HCT116 (cell line): ENCODE data around the gene A2ML1. TPM values are rescaled to one million over a fixed set of nuclear protein-coding genes. Genes with fewer than 3 reads are reported as not detected.

Source experiments
- ATAC-seq: fragments of 200-7000 bp; cut with Tn5 transposase; 2 replicates; pipeline ENCODE4 v1.9.1; 2020; ENCODE audit warnings: mild to moderate bottlenecking, moderate library complexity
- BruUV-seq: library from RNA; stranded (reverse); fragments of 400-500 nt; replicated peaks from 2 replicates; lab custom pipeline; 2021; lab: Mats Ljungman, UMichigan
- CTCF ChIA-PET: fragments of 300-600 bp; sonication (Branson Sonifier 250); formaldehyde crosslinking; loops from one replicate; lab custom pipeline; 2021; ENCODE audit warnings: antibody characterized with exemption; lab: Charles Lee
- POLR2A ChIA-PET: fragments of 300-600, 350-600 bp; sonication (Branson Sonifier 250); formaldehyde crosslinking; loops from one replicate; lab custom pipeline; 2021; ENCODE audit warnings: antibody characterized with exemption; lab: Charles Lee
- RAD21 ChIA-PET, 2 experiments: fragments of 300-600 bp; sonication (Branson Sonifier 250); formaldehyde crosslinking; loops; one replicate each; lab custom pipeline; 2023; ENCODE audit warnings: low total read pairs in 2 of 2; ENCODE audit not compliant: uncharacterized antibody in 2 of 2, unreplicated experiment in 2 of 2, low non-redundant PET in 1 of 2; lab: Charles Lee
- DNase-seq: peaks from one replicate; pipeline ENCODE4 v3.0.0-alpha.2; 2010; ENCODE audit warnings: low read depth, low spot score
- H2AFZ ChIP-seq: fragments of 200-600 bp; shearing (Covaris generic), sonication (generic); 2 replicates; pipeline ENCODE4 v1.6.1; 2017; ENCODE audit warnings: low read depth, mixed run types, mixed read lengths, antibody characterized with exemption, low read length; ENCODE audit not compliant: poor library complexity, severe bottlenecking
- H3K27ac ChIP-seq: 2 replicates; pipeline ENCODE4 v1.5.1; 2012; ENCODE audit warnings: low read depth, low read length
- H3K27me3 ChIP-seq: fragments of 200-600 bp; sonication (generic); 2 replicates; pipeline ENCODE4 v1.6.1; 2016; ENCODE audit warnings: mixed run types, low read length, mixed read lengths; ENCODE audit not compliant: insufficient read depth
- H3K36me3 ChIP-seq, 2 experiments: fragments of 200-500 bp in 1 of 2; fragments of 200-600 bp in 1 of 2; sonication (Bioruptor generic) in 1 of 2; sonication (generic) in 1 of 2; 2 replicates each; pipeline versions ENCODE4 v1.5.1 to v1.6.1; 2014 to 2016; ENCODE audit warnings: low read length in 2 of 2, inconsistent platforms in 1 of 2, mixed read lengths in 1 of 2, mixed run types in 1 of 2; ENCODE audit not compliant: insufficient read depth in 2 of 2, control insufficient read depth in 1 of 2
- H3K4me1 ChIP-seq, 2 experiments: fragments of 200-600 bp in 1 of 2; sonication (generic) in 1 of 2; 2 replicates each; pipeline versions ENCODE4 v1.5.1 to v1.6.1; 2012 to 2017; ENCODE audit warnings: low read length in 2 of 2, inconsistent platforms in 1 of 2, mild to moderate bottlenecking in 1 of 2, mixed read lengths in 1 of 2, mixed run types in 1 of 2, moderate library complexity in 1 of 2; ENCODE audit not compliant: insufficient read depth in 2 of 2, control insufficient read depth in 1 of 2
- H3K4me2 ChIP-seq: fragments of 200-600 bp; sonication (generic); 2 replicates; pipeline ENCODE4 v1.6.1; 2017; ENCODE audit warnings: mixed run types, low read length, mixed read lengths
- H3K4me3 ChIP-seq, 2 experiments: fragments of 200-600 bp in 1 of 2; sonication (generic) in 1 of 2; replicated peaks in 1 of 2; 2 replicates each; pipeline ENCODE4 v1.5.1; 2011 to 2016; ENCODE audit warnings: low read length in 2 of 2, control low read depth in 1 of 2, low read depth in 1 of 2, mild to moderate bottlenecking in 1 of 2, mixed read lengths in 1 of 2, mixed run types in 1 of 2
- H3K79me2 ChIP-seq: fragments of 200-600 bp; sonication (generic); 2 replicates; pipeline ENCODE4 v1.6.1; 2017; ENCODE audit warnings: mild to moderate bottlenecking, mixed run types, low read length, moderate library complexity, mixed read lengths; ENCODE audit not compliant: insufficient read depth
- H3K9ac ChIP-seq: fragments of 200-600 bp; sonication (generic); 2 replicates; pipeline ENCODE4 v1.6.1; 2016; ENCODE audit warnings: low read length, mixed read lengths
- H3K9me2 ChIP-seq: fragments of 200-600 bp; sonication (generic), shearing (Covaris generic); 2 replicates; pipeline ENCODE4 v1.6.1; 2017; ENCODE audit warnings: mixed run types, mild to moderate bottlenecking, moderate library complexity; ENCODE audit not compliant: insufficient read depth
- H3K9me3 ChIP-seq, 2 experiments: fragments of 200-500 bp in 1 of 2; fragments of 200-600 bp in 1 of 2; sonication (Bioruptor generic) in 1 of 2; sonication (generic) in 1 of 2; 2 replicates each; pipeline ENCODE4 v1.6.1; 2014 to 2017; ENCODE audit warnings: low read length in 2 of 2, mixed read lengths in 2 of 2, inconsistent platforms in 1 of 2, low read depth in 1 of 2, mild to moderate bottlenecking in 1 of 2, mixed run types in 1 of 2, moderate library complexity in 1 of 2; ENCODE audit not compliant: control insufficient read depth in 1 of 2, insufficient read depth in 1 of 2
- H4K20me1 ChIP-seq: fragments of 200-600 bp; sonication (generic), shearing (Covaris generic); 2 replicates; pipeline ENCODE4 v1.6.1; 2017; ENCODE audit warnings: mixed run types, mild to moderate bottlenecking, moderate library complexity; ENCODE audit not compliant: insufficient read depth
- CBX3 ChIP-seq: IDR thresholded peaks from 2 replicates; pipeline ENCODE4 v1.6.1; 2012; ENCODE audit warnings: low read depth
- CEBPB ChIP-seq: IDR thresholded peaks from 2 replicates; pipeline ENCODE4 v1.6.1; 2012; ENCODE audit warnings: low read depth
- ELF1 ChIP-seq: IDR thresholded peaks from 2 replicates; pipeline ENCODE4 v1.6.1; 2012; ENCODE audit warnings: low read depth, borderline replicate concordance
- EZH2 ChIP-seq: fragments of 200-600 bp; sonication (generic); IDR thresholded peaks from 2 replicates; pipeline ENCODE4 v1.6.1; 2017; ENCODE audit warnings: antibody characterized with exemption, mixed run types
- EZH2phosphoT487 ChIP-seq: fragments of 200-600 bp; IDR thresholded peaks from 2 replicates; pipeline ENCODE4 v1.6.1; 2018; ENCODE audit warnings: antibody characterized with exemption, borderline replicate concordance
- FOSL1 ChIP-seq: IDR thresholded peaks from 2 replicates; pipeline ENCODE4 v1.6.1; 2012; ENCODE audit warnings: low read depth
- POLR2A ChIP-seq: IDR thresholded peaks from 2 replicates; pipeline ENCODE4 v1.7.0; 2011; ENCODE audit warnings: borderline replicate concordance; ENCODE audit not compliant: insufficient read depth, insufficient read length; ENCODE audit errors: extremely low read depth
- POLR2AphosphoS5 ChIP-seq: IDR thresholded peaks from 2 replicates; pipeline ENCODE4 v1.6.1; 2011; ENCODE audit warnings: mild to moderate bottlenecking, low read depth, low read length, moderate library complexity
- RAD21 ChIP-seq: IDR thresholded peaks from 2 replicates; pipeline ENCODE4 v1.6.1; 2012; ENCODE audit warnings: low read depth, mild to moderate bottlenecking
- SIN3A ChIP-seq: IDR thresholded peaks from 2 replicates; pipeline ENCODE4 v1.6.1; 2012; ENCODE audit warnings: low read depth
- SP1 ChIP-seq: IDR thresholded peaks from 2 replicates; pipeline ENCODE4 v1.6.1; 2012; ENCODE audit warnings: low read depth
- SRF ChIP-seq: IDR thresholded peaks from 2 replicates; pipeline ENCODE4 v1.6.1; 2012; ENCODE audit warnings: low read depth
- TCF7L2 ChIP-seq: IDR thresholded peaks from 2 replicates; pipeline ENCODE4 v1.7.0; 2011; ENCODE audit warnings: borderline replicate concordance, inconsistent platforms; ENCODE audit not compliant: insufficient read depth, insufficient read length; ENCODE audit errors: extremely low read depth
- YY1 ChIP-seq: IDR thresholded peaks from 2 replicates; pipeline ENCODE4 v1.6.1; 2011; ENCODE audit warnings: low read length, low read depth, moderate library complexity, mild to moderate bottlenecking; ENCODE audit not compliant: insufficient replicate concordance; ENCODE audit errors: extremely low read depth
- ZBTB33 ChIP-seq: IDR thresholded peaks from 2 replicates; pipeline ENCODE4 v1.6.1; 2011; ENCODE audit warnings: mild to moderate bottlenecking, low read length, moderate library complexity; ENCODE audit not compliant: insufficient replicate concordance; ENCODE audit errors: extremely low read depth
- ZNF274 ChIP-seq: fragments of 200-500 bp; sonication (Bioruptor generic); IDR thresholded peaks from 2 replicates; pipeline ENCODE4 v1.6.1; 2014; ENCODE audit warnings: mild to moderate bottlenecking, low read depth, low read length, inconsistent platforms
- intact Hi-C: fragments of 100-400 bp; cut with micrococcal nuclease; formaldehyde crosslinking; loops from 2 replicates; pipeline ENCODE4 v1.10.0; 2022
- total RNA-seq: library from RNA; stranded (reverse); gene quantifications from one replicate; pipeline ENCODE4 v1.2.1, GENCODE V29; 2021; ENCODE audit not compliant: unreplicated experiment
- TF ChIP-seq, protein P1 (sequence below): IDR thresholded peaks from 2 replicates; pipeline ENCODE4 v1.6.1; 2012; ENCODE audit warnings: low read depth
- TF ChIP-seq, protein P2 (sequence below): IDR thresholded peaks from 2 replicates; pipeline ENCODE4 v1.6.1; 2012
- TF ChIP-seq, protein P3 (sequence below): IDR thresholded peaks from 2 replicates; pipeline ENCODE4 v1.6.1; 2012
- TF ChIP-seq, protein P4 (sequence below), 3 experiments: fragments of 200-600 bp in 1 of 3; sonication (generic) in 1 of 3; IDR thresholded peaks in 2 of 3; conservative IDR thresholded peaks in 1 of 3; 2 replicates each; pipeline ENCODE4 v1.5.1; 2012 to 2017; ENCODE audit warnings: low read depth in 2 of 3, low read length in 2 of 3, antibody characterized with exemption in 1 of 3, borderline replicate concordance in 1 of 3, control low read depth in 1 of 3, mild to moderate bottlenecking in 1 of 3, mixed read lengths in 1 of 3, mixed run types in 1 of 3, moderate library complexity in 1 of 3; ENCODE audit not compliant: insufficient read depth in 1 of 3

Gene A2ML1
- total RNA-seq, 1 experiment from 2014 or later, result not detected

DNA sequence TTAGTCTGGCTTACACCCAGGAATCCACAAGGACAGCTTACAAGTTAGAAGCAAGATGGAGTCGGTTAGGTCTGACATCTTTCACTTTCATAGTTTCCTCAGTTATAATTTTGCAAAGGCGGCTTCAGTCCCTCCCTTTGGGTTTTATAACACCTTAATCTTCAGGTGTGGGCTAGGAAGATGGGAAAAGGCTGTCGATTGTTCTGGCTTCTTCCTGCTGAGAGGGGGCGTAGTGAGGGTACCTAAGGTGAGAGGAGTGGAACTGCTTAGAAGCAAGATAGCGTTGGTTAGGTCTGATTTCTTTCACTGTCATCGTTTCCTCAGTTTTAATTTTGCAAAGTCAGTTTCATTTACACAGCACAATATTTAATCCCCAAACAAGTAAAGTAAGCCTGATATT is 10.1 kb downstream of the A2ML1 start:
- no peaks in the 10 kb centered on the region for H3K27me3 ChIP-seq
- ATAC-seq (no peak), DNase-seq (no peak)
- POLR2A ChIA-PET, result no interaction called here
- CTCF ChIA-PET, result no interaction called here
- no peak for TF ChIP-seq CBX3
- TF ChIP-seq EZH2, result no peak
- TF ChIP-seq, protein P1, sequence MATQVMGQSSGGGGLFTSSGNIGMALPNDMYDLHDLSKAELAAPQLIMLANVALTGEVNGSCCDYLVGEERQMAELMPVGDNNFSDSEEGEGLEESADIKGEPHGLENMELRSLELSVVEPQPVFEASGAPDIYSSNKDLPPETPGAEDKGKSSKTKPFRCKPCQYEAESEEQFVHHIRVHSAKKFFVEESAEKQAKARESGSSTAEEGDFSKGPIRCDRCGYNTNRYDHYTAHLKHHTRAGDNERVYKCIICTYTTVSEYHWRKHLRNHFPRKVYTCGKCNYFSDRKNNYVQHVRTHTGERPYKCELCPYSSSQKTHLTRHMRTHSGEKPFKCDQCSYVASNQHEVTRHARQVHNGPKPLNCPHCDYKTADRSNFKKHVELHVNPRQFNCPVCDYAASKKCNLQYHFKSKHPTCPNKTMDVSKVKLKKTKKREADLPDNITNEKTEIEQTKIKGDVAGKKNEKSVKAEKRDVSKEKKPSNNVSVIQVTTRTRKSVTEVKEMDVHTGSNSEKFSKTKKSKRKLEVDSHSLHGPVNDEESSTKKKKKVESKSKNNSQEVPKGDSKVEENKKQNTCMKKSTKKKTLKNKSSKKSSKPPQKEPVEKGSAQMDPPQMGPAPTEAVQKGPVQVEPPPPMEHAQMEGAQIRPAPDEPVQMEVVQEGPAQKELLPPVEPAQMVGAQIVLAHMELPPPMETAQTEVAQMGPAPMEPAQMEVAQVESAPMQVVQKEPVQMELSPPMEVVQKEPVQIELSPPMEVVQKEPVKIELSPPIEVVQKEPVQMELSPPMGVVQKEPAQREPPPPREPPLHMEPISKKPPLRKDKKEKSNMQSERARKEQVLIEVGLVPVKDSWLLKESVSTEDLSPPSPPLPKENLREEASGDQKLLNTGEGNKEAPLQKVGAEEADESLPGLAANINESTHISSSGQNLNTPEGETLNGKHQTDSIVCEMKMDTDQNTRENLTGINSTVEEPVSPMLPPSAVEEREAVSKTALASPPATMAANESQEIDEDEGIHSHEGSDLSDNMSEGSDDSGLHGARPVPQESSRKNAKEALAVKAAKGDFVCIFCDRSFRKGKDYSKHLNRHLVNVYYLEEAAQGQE, result no peak
- no peak for TF ChIP-seq ZNF274
- no peak for TF ChIP-seq SP1
- TF ChIP-seq, protein P2, sequence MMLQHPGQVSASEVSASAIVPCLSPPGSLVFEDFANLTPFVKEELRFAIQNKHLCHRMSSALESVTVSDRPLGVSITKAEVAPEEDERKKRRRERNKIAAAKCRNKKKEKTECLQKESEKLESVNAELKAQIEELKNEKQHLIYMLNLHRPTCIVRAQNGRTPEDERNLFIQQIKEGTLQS, result no peak
- TF ChIP-seq CEBPB, result no peak
- TF ChIP-seq RAD21, result no peak
- no peak for TF ChIP-seq FOSL1
- no peak for TF ChIP-seq YY1
- no peak for TF ChIP-seq EZH2phosphoT487
- TF ChIP-seq POLR2A, result no peak
- TF ChIP-seq ZBTB33, result no peak
- TF ChIP-seq POLR2AphosphoS5, result no peak
- TF ChIP-seq, protein P3, sequence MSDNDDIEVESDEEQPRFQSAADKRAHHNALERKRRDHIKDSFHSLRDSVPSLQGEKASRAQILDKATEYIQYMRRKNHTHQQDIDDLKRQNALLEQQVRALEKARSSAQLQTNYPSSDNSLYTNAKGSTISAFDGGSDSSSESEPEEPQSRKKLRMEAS, result no peak
- TF ChIP-seq, protein P4, sequence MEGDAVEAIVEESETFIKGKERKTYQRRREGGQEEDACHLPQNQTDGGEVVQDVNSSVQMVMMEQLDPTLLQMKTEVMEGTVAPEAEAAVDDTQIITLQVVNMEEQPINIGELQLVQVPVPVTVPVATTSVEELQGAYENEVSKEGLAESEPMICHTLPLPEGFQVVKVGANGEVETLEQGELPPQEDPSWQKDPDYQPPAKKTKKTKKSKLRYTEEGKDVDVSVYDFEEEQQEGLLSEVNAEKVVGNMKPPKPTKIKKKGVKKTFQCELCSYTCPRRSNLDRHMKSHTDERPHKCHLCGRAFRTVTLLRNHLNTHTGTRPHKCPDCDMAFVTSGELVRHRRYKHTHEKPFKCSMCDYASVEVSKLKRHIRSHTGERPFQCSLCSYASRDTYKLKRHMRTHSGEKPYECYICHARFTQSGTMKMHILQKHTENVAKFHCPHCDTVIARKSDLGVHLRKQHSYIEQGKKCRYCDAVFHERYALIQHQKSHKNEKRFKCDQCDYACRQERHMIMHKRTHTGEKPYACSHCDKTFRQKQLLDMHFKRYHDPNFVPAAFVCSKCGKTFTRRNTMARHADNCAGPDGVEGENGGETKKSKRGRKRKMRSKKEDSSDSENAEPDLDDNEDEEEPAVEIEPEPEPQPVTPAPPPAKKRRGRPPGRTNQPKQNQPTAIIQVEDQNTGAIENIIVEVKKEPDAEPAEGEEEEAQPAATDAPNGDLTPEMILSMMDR (IDR thresholded peaks at IDR 0.05 in 2 of 3, conservative IDR thresholded peaks at IDR 0.05 in 1 of 3; ENCODE audit: borderline replicate concordance in 1 of 3, insufficient read depth in 1 of 3, low read depth in 2 of 3, low read length in 2 of 3), result no peak
- no peak for TF ChIP-seq ELF1
- TF ChIP-seq TCF7L2, result no peak
- no peak for TF ChIP-seq SIN3A
- TF ChIP-seq SRF, result no peak
- no peak overlapping the region for H3K9ac ChIP-seq
- H3K9me3 ChIP-seq, result no peaks in the 10 kb centered on the region
- no peaks in the 10 kb centered on the region for H4K20me1 ChIP-seq
- H3K79me2 ChIP-seq, result no peaks in the 10 kb centered on the region
- intact Hi-C loops, result no loop called here
- BruUV-seq, result no TSS peak
- H3K4me2 ChIP-seq, result no peak overlapping the region
- H3K4me1 ChIP-seq, result peaks cover 0 to 2% of the 10 kb centered on the region in 2 experiments; a peak in 1 of 4 replicates
- no peak overlapping the region for H3K27ac ChIP-seq
- no peaks in the 10 kb centered on the region for H3K36me3 ChIP-seq
- no peaks in the 10 kb centered on the region for H3K9me2 ChIP-seq
- RAD21 ChIA-PET, result no interaction called here
- no peak overlapping the region for H2AFZ ChIP-seq
- H3K4me3 ChIP-seq, result no peak overlapping the region
